NCI-H146 treated with DMSO at 0.1 percent for 48 hours (cell line): ENCODE data around the gene FFAR3.

ENCODE experiments used
- DNase-seq: peaks from one replicate; lab custom pipeline; 2025; ENCODE audit not compliant: unreplicated experiment; lab: John Stamatoyannopoulos, UW

The FFAR3 gene

GRCh38 chr19:35357867-35358573, at the start of gene FFAR3:
FFAR3 (plus strand) TSS chr19:35358460; CDS start chr19:35358891, 431 bp downstream.
- DNase-seq = no peak

GRCh38 chr19:35308910-35309309, 49.4 kb upstream of the FFAR3 start:
- no peak for DNase-seq

- no peak for DNase-seq
Observed at GRCh38 chr19:35309481-35310279, 48.6 kb upstream of the FFAR3 start.

- no peak for DNase-seq
Observed at GRCh38 chr19:35310331-35310730, 47.9 kb upstream of the FFAR3 start.

GRCh38 chr19:35310811-35311465, 47.3 kb upstream of the FFAR3 start:
- DNase-seq = no peak

GRCh38 chr19:35311901-35312665, 46.2 kb upstream of the FFAR3 start:
- no peak for DNase-seq

GRCh38 chr19:35313587-35313986, 44.7 kb upstream of the FFAR3 start:
- no peak for DNase-seq

- DNase-seq = no peak
Observed at GRCh38 chr19:35314031-35314430, 44.2 kb upstream of the FFAR3 start.

GRCh38 chr19:35314858-35315470, 43.3 kb upstream of the FFAR3 start:
- no peak for DNase-seq

GRCh38 chr19:35315883-35316282, 42.4 kb upstream of the FFAR3 start:
- no peak for DNase-seq

- no peak for DNase-seq
Observed at GRCh38 chr19:35316560-35316959, 41.7 kb upstream of the FFAR3 start.

- no peak for DNase-seq
Observed at GRCh38 chr19:35317464-35318043, 40.7 kb upstream of the FFAR3 start.

GRCh38 chr19:35318679-35319448, 39.4 kb upstream of the FFAR3 start:
- DNase-seq = no peak

GRCh38 chr19:35320065-35320713, 38.1 kb upstream of the FFAR3 start:
- no peak for DNase-seq

- DNase-seq = no peak
Observed at GRCh38 chr19:35321291-35321690, 37.0 kb upstream of the FFAR3 start.

GRCh38 chr19:35322014-35322413, 36.2 kb upstream of the FFAR3 start:
- no peak for DNase-seq

- DNase-seq = no peak
Observed at GRCh38 chr19:35327642-35328041, 30.6 kb upstream of the FFAR3 start.

GRCh38 chr19:35328851-35329285, 29.4 kb upstream of the FFAR3 start, which contains the start of gene CD22:
CD22 (plus strand) TSS chr19:35329187; CDS start chr19:35332041, 2,854 bp downstream.
- no peak for DNase-seq

GRCh38 chr19:35329323-35329722, 28.9 kb upstream of the FFAR3 start:
- DNase-seq = no peak
